GM23338 (cell line): ENCODE data around the gene TJP1. TPM values are rescaled to one million over a fixed set of nuclear protein-coding genes. Genes with fewer than 3 reads are reported as not detected.

ENCODE experiments used
- ATAC-seq: fragments of 200-7000 bp; cut with Tn5 transposase; 3 replicates; pipeline ENCODE4 v1.9.1; 2020
- DNase-seq: peaks from one replicate; pipeline ENCODE4 v3.0.0-alpha.2; 2015; ENCODE audit warnings: low spot score
- H2AFZ ChIP-seq: fragments of 200-600 bp; sonication (generic); 2 replicates; pipeline ENCODE4 v1.8.0; 2016; ENCODE audit warnings: antibody characterized with exemption, mild to moderate bottlenecking, moderate library complexity
- H3F3A ChIP-seq: fragments of 200-600 bp; sonication (generic); replicated peaks from 2 replicates; pipeline ENCODE4 v1.8.0; 2017; ENCODE audit warnings: antibody characterized with exemption, mixed run types, low read depth
- H3K27ac ChIP-seq: fragments of 200-600 bp; sonication (generic); 2 replicates; pipeline ENCODE4 v1.6.1; 2016; ENCODE audit warnings: low read depth
- H3K27me3 ChIP-seq: fragments of 200-600 bp; sonication (generic); 2 replicates; pipeline ENCODE4 v1.8.0; 2016; ENCODE audit warnings: mild to moderate bottlenecking, mixed run types, moderate library complexity; ENCODE audit not compliant: insufficient read depth
- H3K36me3 ChIP-seq: fragments of 200-600 bp; sonication (generic); 2 replicates; pipeline ENCODE4 v1.8.0; 2016; ENCODE audit warnings: mild to moderate bottlenecking; ENCODE audit not compliant: insufficient read depth
- H3K4me1 ChIP-seq: fragments of 200-600 bp; sonication (generic); 2 replicates; pipeline ENCODE4 v1.8.0; 2016; ENCODE audit warnings: mild to moderate bottlenecking, moderate library complexity; ENCODE audit not compliant: insufficient read depth
- H3K4me2 ChIP-seq: fragments of 200-600 bp; sonication (generic); 2 replicates; pipeline ENCODE4 v1.7.1; 2017; ENCODE audit warnings: mixed run types
- H3K4me3 ChIP-seq: fragments of 200-600 bp; sonication (generic); 2 replicates; pipeline ENCODE4 v1.6.1; 2016; ENCODE audit warnings: mixed run types
- H3K79me2 ChIP-seq: fragments of 200-600 bp; sonication (generic); replicated peaks from 2 replicates; pipeline ENCODE4 v1.8.0; 2017; ENCODE audit warnings: mild to moderate bottlenecking; ENCODE audit not compliant: insufficient read depth
- H3K9me2 ChIP-seq: fragments of 200-600 bp; sonication (generic); 2 replicates; pipeline ENCODE4 v1.8.0; 2017; ENCODE audit not compliant: insufficient read depth
- H4K20me1 ChIP-seq: fragments of 200-600 bp; sonication (generic); replicated peaks from 2 replicates; pipeline ENCODE4 v1.8.0; 2017; ENCODE audit warnings: mild to moderate bottlenecking; ENCODE audit not compliant: insufficient read depth
- H3K27ac Mint-ChIP-seq: 2 replicates; pipeline ENCODE4 v1.8.0; 2020; ENCODE audit warnings: inconsistent platforms, mild to moderate bottlenecking, moderate library complexity, mixed read lengths
- H3K27me3 Mint-ChIP-seq: 3 replicates; pipeline ENCODE4 v1.8.0; 2022; ENCODE audit warnings: low read depth, mild to moderate bottlenecking, moderate library complexity, mixed read lengths, inconsistent platforms; ENCODE audit not compliant: insufficient read depth, poor library complexity
- H3K36me3 Mint-ChIP-seq: 3 replicates; pipeline ENCODE4 v1.8.0; 2021; ENCODE audit warnings: low read depth, mild to moderate bottlenecking, inconsistent platforms, moderate library complexity, mixed read lengths
- H3K4me1 Mint-ChIP-seq: 3 replicates; pipeline ENCODE4 v1.8.0; 2020; ENCODE audit warnings: mild to moderate bottlenecking, inconsistent platforms, mixed read lengths
- H3K4me3 Mint-ChIP-seq: 3 replicates; pipeline ENCODE4 v1.8.0; 2021; ENCODE audit warnings: moderate library complexity, mild to moderate bottlenecking, inconsistent platforms, mixed read lengths
- H3K9me3 Mint-ChIP-seq: 3 replicates; pipeline ENCODE4 v1.8.0; 2020; ENCODE audit warnings: moderate library complexity, mild to moderate bottlenecking, inconsistent platforms, mixed read lengths
- POLR2AphosphoS5 ChIP-seq: IDR thresholded peaks from 2 replicates; pipeline ENCODE4 v1.6.1; 2016; ENCODE audit warnings: antibody characterized with exemption, low read depth
- polyA plus RNA-seq: library from polyadenylated mRNA; unstranded; fragments of >200 nt; fragmentation: Nextera tagmentation; extraction: Ambion mirVana; gene quantifications from 2 replicates; pipeline ENCODE4 v1.2.1, GENCODE V29; 2016
- small RNA-seq: library from RNA; depleted of rRNA; stranded (forward); fragments of <200 nt; gene quantifications from one replicate; pipeline ENCODE3, GENCODE V24; 2014; ENCODE audit warnings: low replicate concordance
- total RNA-seq: library from RNA; depleted of rRNA; stranded (reverse); fragments of >200 nt; shearing (Covaris generic); gene quantifications from 2 replicates; pipeline ENCODE4 v1.2.3, GENCODE V29; 2014
- TF ChIP-seq, protein P1 (sequence below): IDR thresholded peaks from one replicate; pipeline ENCODE4 v1.6.1; 2018; ENCODE audit warnings: antibody characterized with exemption; ENCODE audit not compliant: unreplicated experiment

TJP1 gene
- total and polyA plus RNA-seq, 2 experiments from 2014 or later = 76.2 to 116 TPM

- H3K4me1 Mint-ChIP-seq = peaks cover 4% of the 10 kb centered on the region; the same call in 2 of the 3 replicates
- DNase-seq = no peak
- peaks cover 5% of the 10 kb centered on the region; the same call in 1 of the 2 replicates for H3K4me1 ChIP-seq
- H3K9me2 ChIP-seq = peaks cover 6% of the 10 kb centered on the region; the same call in 1 of the 2 replicates
- peaks cover 15% of the 10 kb centered on the region; the same call in 2 of the 3 replicates for H3K36me3 Mint-ChIP-seq
- no peaks in the 10 kb centered on the region for H3K36me3 ChIP-seq
- no peak overlapping the region for H3K4me2 ChIP-seq
- ATAC-seq = no peak
- H3K27me3 ChIP-seq = no peaks in the 10 kb centered on the region
- no peak overlapping the region for H3K4me3 ChIP-seq
- H3K27ac Mint-ChIP-seq = no peak overlapping the region
- H3K27ac ChIP-seq = no peak overlapping the region
- TF ChIP-seq POLR2AphosphoS5 = no peak
- TF ChIP-seq, protein P1, sequence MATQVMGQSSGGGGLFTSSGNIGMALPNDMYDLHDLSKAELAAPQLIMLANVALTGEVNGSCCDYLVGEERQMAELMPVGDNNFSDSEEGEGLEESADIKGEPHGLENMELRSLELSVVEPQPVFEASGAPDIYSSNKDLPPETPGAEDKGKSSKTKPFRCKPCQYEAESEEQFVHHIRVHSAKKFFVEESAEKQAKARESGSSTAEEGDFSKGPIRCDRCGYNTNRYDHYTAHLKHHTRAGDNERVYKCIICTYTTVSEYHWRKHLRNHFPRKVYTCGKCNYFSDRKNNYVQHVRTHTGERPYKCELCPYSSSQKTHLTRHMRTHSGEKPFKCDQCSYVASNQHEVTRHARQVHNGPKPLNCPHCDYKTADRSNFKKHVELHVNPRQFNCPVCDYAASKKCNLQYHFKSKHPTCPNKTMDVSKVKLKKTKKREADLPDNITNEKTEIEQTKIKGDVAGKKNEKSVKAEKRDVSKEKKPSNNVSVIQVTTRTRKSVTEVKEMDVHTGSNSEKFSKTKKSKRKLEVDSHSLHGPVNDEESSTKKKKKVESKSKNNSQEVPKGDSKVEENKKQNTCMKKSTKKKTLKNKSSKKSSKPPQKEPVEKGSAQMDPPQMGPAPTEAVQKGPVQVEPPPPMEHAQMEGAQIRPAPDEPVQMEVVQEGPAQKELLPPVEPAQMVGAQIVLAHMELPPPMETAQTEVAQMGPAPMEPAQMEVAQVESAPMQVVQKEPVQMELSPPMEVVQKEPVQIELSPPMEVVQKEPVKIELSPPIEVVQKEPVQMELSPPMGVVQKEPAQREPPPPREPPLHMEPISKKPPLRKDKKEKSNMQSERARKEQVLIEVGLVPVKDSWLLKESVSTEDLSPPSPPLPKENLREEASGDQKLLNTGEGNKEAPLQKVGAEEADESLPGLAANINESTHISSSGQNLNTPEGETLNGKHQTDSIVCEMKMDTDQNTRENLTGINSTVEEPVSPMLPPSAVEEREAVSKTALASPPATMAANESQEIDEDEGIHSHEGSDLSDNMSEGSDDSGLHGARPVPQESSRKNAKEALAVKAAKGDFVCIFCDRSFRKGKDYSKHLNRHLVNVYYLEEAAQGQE = peak; percentile 59
- peaks cover 34% of the 10 kb centered on the region for H3K9me3 Mint-ChIP-seq
- H2AFZ ChIP-seq = no peak overlapping the region
- H3K79me2 ChIP-seq = no peaks in the 10 kb centered on the region
- H3F3A ChIP-seq = no peaks in the 10 kb centered on the region
- H4K20me1 ChIP-seq = no peaks in the 10 kb centered on the region
- H3K27me3 Mint-ChIP-seq = no peaks in the 10 kb centered on the region
- no peak overlapping the region for H3K4me3 Mint-ChIP-seq
Observed at GRCh38 chr15:29651476-29652233, 170.6 kb downstream of the TJP1 start.

Small RNAs within 50 kb of the gene (small RNA-seq; reads per million reads assigned to genes)
- not detected for gene HMGN2P5
